Progenitor cell of endocrine pancreas (in vitro differentiated cells): ENCODE results near the gene GARIN5A. TPM values are rescaled to one million over a fixed set of nuclear protein-coding genes. Genes with fewer than 3 reads are reported as not detected.

Experiments
- DNase-seq: peaks from one replicate; pipeline ENCODE4 v3.0.0; 2021; ENCODE audit warnings: low spot score; ENCODE audit not compliant: unreplicated experiment
- H3K27ac Mint-ChIP-seq: 2 replicates; pipeline ENCODE4 v1.8.0; 2021; ENCODE audit warnings: mild to moderate bottlenecking, moderate library complexity, mixed read lengths
- H3K27me3 Mint-ChIP-seq: 2 replicates; pipeline ENCODE4 v1.8.0; 2021; ENCODE audit warnings: mixed read lengths
- H3K36me3 Mint-ChIP-seq: 2 replicates; pipeline ENCODE4 v1.8.0; 2022; ENCODE audit warnings: mixed read lengths; ENCODE audit not compliant: insufficient read depth
- H3K4me1 Mint-ChIP-seq: 2 replicates; pipeline ENCODE4 v1.8.0; 2021; ENCODE audit warnings: low read depth, mixed read lengths
- H3K4me3 Mint-ChIP-seq: 2 replicates; pipeline ENCODE4 v1.8.0; 2021; ENCODE audit warnings: low read depth, mild to moderate bottlenecking, moderate library complexity, mixed read lengths
- H3K9me3 Mint-ChIP-seq: 2 replicates; pipeline ENCODE4 v1.8.0; 2021; ENCODE audit warnings: low read depth, mixed read lengths
- CTCF ChIP-seq: fragments of 200-600 bp; sonication (generic); IDR thresholded peaks from one replicate; pipeline ENCODE4 v1.5.0; 2021; ENCODE audit warnings: antibody characterized with exemption, mild to moderate bottlenecking; ENCODE audit not compliant: unreplicated experiment
- total RNA-seq: library from RNA; stranded (reverse); gene quantifications from 2 replicates; pipeline ENCODE4 v1.2.1, GENCODE V29; 2021

GARIN5A gene
- total RNA-seq, 1 donor from 2014 or later, result 11.6 TPM

GRCh38 chr19:50500060-50500752, 23.6 kb upstream of the GARIN5A start:
- DNase-seq, result no peak
- TF ChIP-seq CTCF, result peak; percentile 41
- Mint-ChIP-seq H3K9me3 (no peaks in the 10 kb centered on the region), H3K4me3 (no peak overlapping the region), H3K4me1 (peaks cover 3% of the 10 kb centered on the region), H3K27ac (no peak overlapping the region), H3K36me3 (no peaks in the 10 kb centered on the region), H3K27me3 (peaks cover 8% of the 10 kb centered on the region)

DNA sequence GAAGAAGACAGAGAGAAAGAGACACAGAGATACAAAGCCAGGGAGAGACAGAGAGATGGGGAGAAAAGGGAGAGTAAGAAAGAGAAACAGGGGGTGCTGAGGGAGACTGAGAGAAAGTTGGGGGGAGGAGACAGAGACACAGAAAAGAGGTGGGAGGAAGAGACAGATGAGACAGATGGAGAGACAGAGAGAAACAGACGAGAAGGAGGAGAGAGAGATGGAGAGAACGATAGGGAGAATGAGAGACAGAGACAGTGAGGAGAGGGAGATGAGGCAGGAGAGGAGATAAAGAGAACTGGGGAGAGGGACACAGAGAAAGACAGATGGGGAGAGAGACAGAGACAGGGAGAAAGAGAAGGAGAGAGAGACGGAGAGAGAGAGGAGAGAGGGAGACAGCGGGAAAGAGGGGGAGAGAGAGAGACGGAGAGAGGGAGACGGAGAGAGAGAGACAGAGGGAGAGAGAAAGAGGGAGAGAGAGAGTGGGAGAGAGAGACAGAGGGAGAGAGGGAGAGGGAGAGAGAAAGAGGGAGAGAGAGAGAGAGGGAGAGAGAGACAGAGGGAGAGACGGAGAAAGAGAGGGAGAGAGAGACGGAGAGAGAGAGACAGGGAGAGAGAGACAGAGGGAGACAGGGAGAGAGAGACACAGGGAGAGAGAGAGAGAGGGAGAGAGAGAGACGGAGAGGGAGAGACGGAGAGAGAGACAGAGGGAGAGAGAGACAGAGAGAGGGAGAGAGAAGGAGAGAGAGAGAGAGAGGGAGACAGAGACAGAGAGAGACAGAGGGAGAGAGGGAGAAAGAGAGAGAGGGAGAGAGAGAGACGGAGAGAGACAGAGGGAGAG, 21.8 kb upstream of the GARIN5A start:
- Mint-ChIP-seq H3K9me3 (no peaks in the 10 kb centered on the region), H3K4me3 (no peak overlapping the region), H3K27ac (no peak overlapping the region), H3K27me3 (peaks cover 24% of the 10 kb centered on the region), H3K36me3 (no peaks in the 10 kb centered on the region), H3K4me1 (peaks cover 3% of the 10 kb centered on the region)
- TF ChIP-seq CTCF, result no peak
- DNase-seq, result no peak

DNA sequence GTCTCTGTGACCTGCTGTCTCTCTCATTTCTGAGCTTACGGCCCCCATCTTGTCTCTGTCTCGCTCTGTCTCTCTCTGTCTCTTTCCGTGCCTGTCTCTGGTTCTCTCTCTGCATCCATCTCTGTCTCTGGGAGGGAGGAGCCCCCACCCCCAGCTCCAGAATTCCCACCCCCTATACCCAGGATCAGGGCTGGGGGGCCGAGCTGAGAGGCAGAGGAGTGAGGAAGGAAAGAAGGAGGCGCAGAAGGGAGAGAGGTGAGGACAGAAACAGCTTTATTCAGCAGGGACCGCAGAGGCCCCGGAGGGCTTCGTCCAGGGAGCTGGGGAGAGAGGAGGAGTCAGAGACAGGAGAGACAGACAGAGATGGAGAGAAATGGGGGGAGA, 20.4 kb upstream of the GARIN5A start:
- no peak for DNase-seq
- no peaks in the 10 kb centered on the region for H3K36me3 Mint-ChIP-seq
- no peak for TF ChIP-seq CTCF
- H3K4me3 Mint-ChIP-seq, result no peak overlapping the region
- peaks cover 33% of the 10 kb centered on the region for H3K27me3 Mint-ChIP-seq
- H3K4me1 Mint-ChIP-seq, result peaks cover 5% of the 10 kb centered on the region
- H3K27ac Mint-ChIP-seq, result peak overlapping the region; percentile 35
- H3K9me3 Mint-ChIP-seq, result no peaks in the 10 kb centered on the region

DNA sequence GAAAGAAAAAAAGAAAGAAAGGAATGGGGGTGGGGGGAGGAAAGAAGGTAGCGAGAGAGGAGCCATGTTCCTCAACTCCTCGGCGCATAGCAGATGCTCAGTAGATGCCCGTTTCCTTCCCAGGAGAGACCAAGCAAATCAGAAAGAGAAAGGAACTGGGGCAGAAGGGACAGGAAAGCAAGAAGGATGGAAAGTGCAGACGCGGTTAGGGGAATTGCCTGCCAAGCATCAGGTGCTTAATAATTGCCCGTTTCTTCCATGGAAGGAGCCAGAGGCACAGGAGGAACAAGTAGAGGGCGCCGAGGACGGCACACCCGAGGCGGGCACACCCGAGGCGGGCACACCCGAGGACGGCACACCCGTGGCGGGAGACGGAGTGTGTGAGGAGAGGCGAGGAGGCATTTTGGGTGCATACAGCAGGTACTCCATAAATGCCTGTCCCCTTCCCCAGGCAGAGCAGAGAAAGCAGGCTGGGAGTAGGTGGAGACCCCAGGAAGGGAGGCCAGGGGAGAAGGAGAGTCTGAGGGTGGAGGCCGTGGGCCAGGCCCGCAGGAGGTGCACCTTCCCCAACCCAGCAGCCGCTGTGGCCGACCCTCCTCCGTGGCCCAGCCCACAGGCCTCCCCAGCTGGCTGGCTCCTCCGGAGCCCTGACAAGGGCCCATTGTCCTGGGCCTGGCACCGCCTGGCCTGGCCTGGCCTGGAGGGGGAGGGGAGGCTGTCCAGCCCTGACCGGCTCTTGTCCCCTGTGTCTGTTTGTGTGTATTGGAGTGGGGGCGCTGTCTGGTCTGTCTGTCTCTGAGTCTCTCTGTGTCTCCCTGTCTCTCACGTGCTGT, 19.8 kb upstream of the GARIN5A start:
- Mint-ChIP-seq H3K27ac (peak overlapping the region; percentile 35), H3K36me3 (no peaks in the 10 kb centered on the region), H3K27me3 (peaks cover 39% of the 10 kb centered on the region), H3K4me3 (no peak overlapping the region), H3K4me1 (peaks cover 9% of the 10 kb centered on the region), H3K9me3 (no peaks in the 10 kb centered on the region)
- no peak for DNase-seq
- TF ChIP-seq CTCF, result no peak

DNA sequence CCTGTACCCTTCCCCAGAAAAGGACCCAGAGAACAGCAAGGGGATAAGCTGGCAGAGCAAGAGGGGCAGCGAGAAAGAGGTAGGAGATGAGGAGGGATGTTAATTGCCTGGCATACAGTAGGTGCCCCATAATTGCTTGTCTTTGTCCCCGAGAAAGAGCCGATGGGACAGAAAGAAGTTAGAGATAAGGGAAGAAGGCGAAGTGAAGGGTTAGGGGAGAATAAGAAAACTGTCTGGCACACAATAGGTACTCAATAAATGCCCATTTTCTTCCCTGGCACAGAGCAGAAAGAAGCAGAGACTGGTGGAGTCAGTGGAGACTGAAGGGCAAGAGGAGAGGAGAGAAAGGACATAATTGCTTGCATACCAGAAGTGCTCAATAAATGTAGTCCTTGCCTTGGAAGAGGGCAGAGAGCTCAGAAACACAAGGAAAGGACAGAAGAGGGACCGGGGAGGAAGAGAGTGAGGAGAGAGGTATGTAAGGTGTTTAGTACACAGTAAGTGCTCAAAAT, 18.4 kb upstream of the GARIN5A start:
- peaks cover 2% of the 10 kb centered on the region for H3K36me3 Mint-ChIP-seq
- peaks cover 9% of the 10 kb centered on the region for H3K4me1 Mint-ChIP-seq
- peaks cover 48% of the 10 kb centered on the region for H3K27me3 Mint-ChIP-seq
- TF ChIP-seq CTCF, result no peak
- DNase-seq, result no peak
- H3K4me3 Mint-ChIP-seq, result no peak overlapping the region
- H3K9me3 Mint-ChIP-seq, result no peaks in the 10 kb centered on the region
- peak overlapping the region; percentile 40 for H3K27ac Mint-ChIP-seq
